Neural cell (in vitro differentiated cells): ENCODE measurements around the gene ATP6V1F. TPM values are rescaled to one million over a fixed set of nuclear protein-coding genes. Genes with fewer than 3 reads are reported as not detected.

ENCODE experiments used
- H2AFZ ChIP-seq: fragments of 200-600, 300-800 bp; sonication (generic), shearing (Covaris generic); 2 replicates; pipeline ENCODE4 v1.6.0; 2014; ENCODE audit warnings: low read depth, mild to moderate bottlenecking, antibody characterized with exemption, low read length, moderate library complexity
- H3F3A ChIP-seq: fragments of 200-600 bp; shearing (Covaris generic); 2 replicates; pipeline ENCODE4 v1.6.1; 2016; ENCODE audit warnings: mild to moderate bottlenecking, moderate library complexity, mixed read lengths, antibody characterized with exemption, low read length; ENCODE audit not compliant: insufficient read depth, poor library complexity, severe bottlenecking
- H3K27ac ChIP-seq: fragments of 200-600, 300-800 bp; sonication (generic), shearing (Covaris generic); 2 replicates; pipeline ENCODE4 v1.5.1; 2014; ENCODE audit warnings: mild to moderate bottlenecking, low read length, moderate library complexity
- H3K27me3 ChIP-seq: fragments of 300-800, 200-600 bp; sonication (generic), shearing (Covaris generic); 2 replicates; pipeline ENCODE4 v1.6.0; 2014; ENCODE audit warnings: mild to moderate bottlenecking, low read depth, low read length, moderate library complexity; ENCODE audit not compliant: insufficient read depth
- H3K36me3 ChIP-seq: fragments of 300-800, 200-600 bp; sonication (generic), shearing (Covaris generic); 2 replicates; pipeline ENCODE4 v1.5.1; 2014; ENCODE audit warnings: mild to moderate bottlenecking, antibody characterized with exemption, low read length, moderate library complexity; ENCODE audit not compliant: insufficient read depth
- H3K4me2 ChIP-seq: fragments of 300-800, 200-600 bp; sonication (generic), shearing (Covaris generic); 2 replicates; pipeline ENCODE4 v1.6.0; 2014; ENCODE audit warnings: mild to moderate bottlenecking, low read length
- H3K4me3 ChIP-seq: fragments of 300-800, 200-600 bp; sonication (generic), shearing (Covaris generic); 2 replicates; pipeline ENCODE4 v1.5.1; 2014; ENCODE audit warnings: mild to moderate bottlenecking, low read length, moderate library complexity
- H3K79me2 ChIP-seq: fragments of 200-600 bp; shearing (Covaris generic); replicated peaks from 2 replicates; pipeline ENCODE4 v1.6.0; 2014; ENCODE audit warnings: mild to moderate bottlenecking, low read length, moderate library complexity; ENCODE audit not compliant: insufficient read depth
- H3K9ac ChIP-seq: fragments of 300-800, 200-600 bp; sonication (generic), shearing (Covaris generic); 2 replicates; pipeline ENCODE4 v1.6.1; 2016; ENCODE audit warnings: mild to moderate bottlenecking, low read length, mixed read lengths
- H3K9me2 ChIP-seq: fragments of 200-600 bp; shearing (Covaris generic); 2 replicates; pipeline ENCODE4 v1.6.1; 2016; ENCODE audit warnings: mild to moderate bottlenecking, low read length, mixed read lengths; ENCODE audit not compliant: insufficient read depth
- H3K9me3 ChIP-seq: fragments of 200-600, 300-800 bp; sonication (generic), shearing (Covaris generic); 2 replicates; pipeline ENCODE4 v1.6.1; 2016; ENCODE audit warnings: mild to moderate bottlenecking, mixed run types, low read length, moderate library complexity, mixed read lengths
- H4K20me1 ChIP-seq: fragments of 200-600 bp; shearing (Covaris generic); 2 replicates; pipeline ENCODE4 v1.6.1; 2016; ENCODE audit warnings: mild to moderate bottlenecking, mixed run types; ENCODE audit not compliant: insufficient read depth
- CTCF ChIP-seq: fragments of 450-650 bp; IDR thresholded peaks from 2 replicates; pipeline ENCODE4 v1.5.1; 2014; ENCODE audit warnings: antibody characterized with exemption, mild to moderate bottlenecking, moderate library complexity; ENCODE audit not compliant: poor library complexity, severe bottlenecking
- EP300 ChIP-seq: fragments of 450-650 bp; conservative IDR thresholded peaks from 2 replicates; pipeline ENCODE4 v1.6.1; 2014; ENCODE audit warnings: antibody characterized with exemption, mild to moderate bottlenecking, moderate library complexity; ENCODE audit not compliant: poor library complexity, severe bottlenecking
- EZH2 ChIP-seq: fragments of 200-600, 300-800 bp; shearing (Covaris generic), sonication (generic); IDR thresholded peaks from 2 replicates; pipeline ENCODE4 v1.6.1; 2014; ENCODE audit warnings: antibody characterized with exemption, low read length, borderline replicate concordance, mild to moderate bottlenecking; ENCODE audit not compliant: insufficient read depth, poor library complexity, severe bottlenecking
- MXI1 ChIP-seq: fragments of 450-650 bp; conservative IDR thresholded peaks from 2 replicates; pipeline ENCODE4 v1.6.1; 2014; ENCODE audit warnings: antibody characterized with exemption, mild to moderate bottlenecking; ENCODE audit not compliant: poor library complexity, severe bottlenecking
- POLR2AphosphoS5 ChIP-seq: IDR thresholded peaks from 2 replicates; pipeline ENCODE4 v1.6.1; 2012
- RAD21 ChIP-seq: fragments of 450-650 bp; conservative IDR thresholded peaks from 2 replicates; pipeline ENCODE4 v1.6.1; 2014; ENCODE audit warnings: antibody characterized with exemption, mild to moderate bottlenecking, moderate library complexity
- REST ChIP-seq: IDR thresholded peaks from 2 replicates; pipeline ENCODE4 v1.6.1; 2012; ENCODE audit warnings: borderline replicate concordance
- TAF1 ChIP-seq: IDR thresholded peaks from 2 replicates; pipeline ENCODE4 v1.6.1; 2012; ENCODE audit warnings: low read depth
- polyA plus RNA-seq: library from polyadenylated mRNA; depleted of rRNA; stranded (reverse); fragments of >200 nt; gene quantifications from 2 replicates; pipeline ENCODE4 v1.2.3, GENCODE V29; 2014

ATP6V1F gene
- polyA plus RNA-seq, 1 donor from 2014 or later, result 246 TPM

GRCh38 chr7:128878226-128879105, 15.8 kb downstream of the ATP6V1F start:
- TF ChIP-seq RAD21 (no peak), POLR2AphosphoS5 (no peak)
- no peaks in the 10 kb centered on the region for H3K9me2 ChIP-seq

GRCh38 chr7:128879461-128879938, 16.8 kb downstream of the ATP6V1F start:
- Histone ChIP-seq H3F3A (no peaks in the 10 kb centered on the region), H3K36me3 (no peaks in the 10 kb centered on the region), H4K20me1 (no peaks in the 10 kb centered on the region), H3K79me2 (no peaks in the 10 kb centered on the region), H3K4me2 (no peak overlapping the region), H3K9me3 (no peaks in the 10 kb centered on the region), H3K27me3 (no peaks in the 10 kb centered on the region), H2AFZ (no peak overlapping the region), H3K9ac (no peak overlapping the region), H3K9me2 (no peaks in the 10 kb centered on the region), H3K4me3 (no peak overlapping the region), H3K27ac (no peak overlapping the region)
- no peak for TF ChIP-seq EZH2
- no peak for TF ChIP-seq RAD21
- TF ChIP-seq POLR2AphosphoS5, result no peak
- TF ChIP-seq CTCF, result no peak
- no peak for TF ChIP-seq MXI1
- no peak for TF ChIP-seq EP300
- no peak for TF ChIP-seq REST
- no peak for TF ChIP-seq TAF1

More at GRCh38 chr7:128878226-128879105, 15.8 kb downstream of the ATP6V1F start:
- H3K4me3 ChIP-seq, result no peak overlapping the region
- no peaks in the 10 kb centered on the region for H3K9me3 ChIP-seq
- no peak overlapping the region for H3K4me2 ChIP-seq
- no peaks in the 10 kb centered on the region for H3K36me3 ChIP-seq
- H3K79me2 ChIP-seq, result no peaks in the 10 kb centered on the region
- H2AFZ ChIP-seq, result no peak overlapping the region
- H3K27ac ChIP-seq, result no peak overlapping the region
- no peaks in the 10 kb centered on the region for H3F3A ChIP-seq
- H3K9ac ChIP-seq, result no peak overlapping the region
- no peaks in the 10 kb centered on the region for H4K20me1 ChIP-seq
- H3K27me3 ChIP-seq, result no peaks in the 10 kb centered on the region
